ENCODE results near the gene SH3GLB1. TPM values are rescaled to one million over a fixed set of nuclear protein-coding genes. Genes with fewer than 3 reads are reported as not detected.

SH3GLB1 gene
- total and polyA plus RNA-seq, 2 of the 13 experiments (the other 11 are each of a cell fraction or from before 2014, with no cell fraction given) = 26.0 to 41.5 TPM

DNA sequence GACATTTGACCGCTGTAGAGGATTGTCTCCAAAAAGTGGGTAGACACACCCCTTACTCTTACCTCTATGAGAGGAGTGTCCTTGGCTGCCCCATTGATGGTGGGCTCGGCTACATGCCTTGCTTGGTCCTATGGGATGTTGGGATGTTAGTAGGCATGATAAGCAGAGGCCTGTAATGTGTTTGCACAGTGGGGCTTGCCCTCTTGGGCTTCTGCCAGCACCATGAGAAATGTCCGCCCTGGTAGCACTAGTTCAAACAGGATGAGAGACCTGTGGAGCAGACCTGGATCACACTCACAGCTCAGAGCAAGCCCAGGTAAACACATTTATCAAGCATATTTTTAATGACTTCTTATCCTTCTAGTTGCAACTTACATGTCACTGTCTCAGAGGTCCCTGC lies 54.2 kb downstream of the SH3GLB1 start:
- no peaks in the 10 kb centered on the region for H4K20me1 ChIP-seq (ENCODE audit: insufficient read depth, low read length)
- no peak overlapping the region for H2AFZ ChIP-seq (ENCODE audit: low read length)
- intact Hi-C loops (cut with micrococcal nuclease; ENCODE audit: unreplicated experiment) = loop anchor here (2.0 kb wide), 1 partner anchor 16 kb away; no protein-coding TSS in a partner anchor
- H3K27me3 ChIP-seq (ENCODE audit: control insufficient read depth in 1 of 2, insufficient read depth in 2 of 2, low read length in 2 of 2) = no peaks in the 10 kb centered on the region
- in situ Hi-C loops (cut with HindIII; ENCODE audit: extremely low pct_ligation_motif_present, low pct_unique_long_range_greater_than_20kb) = no loop called here
- BruUV-seq (replicated peaks) = no TSS peak
- FAIRE-seq (peak; percentile 83), DNase-seq (ENCODE audit: low spot score) (peak; percentile 91), ATAC-seq (peak; percentile 93)
- POLR2A ChIA-PET = interaction anchor here (2.7 kb wide), 1 partner anchor 15 kb away, joined by 34 read pairs; no protein-coding TSS in a partner anchor
- H3K4me3 ChIP-seq (replicated peaks in 1 of 3; ENCODE audit: insufficient read depth in 1 of 3, low read depth in 2 of 3, low read length in 3 of 3) = no peak overlapping the region
- no peaks in the 10 kb centered on the region for H3K9me3 ChIP-seq (ENCODE audit: low read length)
- peaks cover 54% of the 10 kb centered on the region for H3K4me1 ChIP-seq (ENCODE audit: insufficient read depth, low read length)
- H3K27ac ChIP-seq (ENCODE audit: extremely low read length, insufficient read depth, low read length) = no peak overlapping the region
- 67% methylated on average over 1 of the region's 3 CpGs for WGBS (ENCODE audit: low lambda C conversion rate)
- no peak overlapping the region for H3K9ac ChIP-seq (ENCODE audit: insufficient read depth, low read depth, low read length)
- CTCF ChIA-PET (ENCODE audit: low intra/inter-chr PET ratio, low total read pairs) = no interaction called here
- H3K36me3 ChIP-seq (replicated peaks in 1 of 2; ENCODE audit: control insufficient read depth in 1 of 2, insufficient read depth in 2 of 2, low read length in 2 of 2) = no peaks in the 10 kb centered on the region
- peak overlapping the region; percentile 22 for H3K4me2 ChIP-seq (ENCODE audit: low read depth, low read length)
- no peaks in the 10 kb centered on the region for H3K79me2 ChIP-seq (ENCODE audit: insufficient read depth, low read length)
- TF ChIP-seq, protein P1, sequence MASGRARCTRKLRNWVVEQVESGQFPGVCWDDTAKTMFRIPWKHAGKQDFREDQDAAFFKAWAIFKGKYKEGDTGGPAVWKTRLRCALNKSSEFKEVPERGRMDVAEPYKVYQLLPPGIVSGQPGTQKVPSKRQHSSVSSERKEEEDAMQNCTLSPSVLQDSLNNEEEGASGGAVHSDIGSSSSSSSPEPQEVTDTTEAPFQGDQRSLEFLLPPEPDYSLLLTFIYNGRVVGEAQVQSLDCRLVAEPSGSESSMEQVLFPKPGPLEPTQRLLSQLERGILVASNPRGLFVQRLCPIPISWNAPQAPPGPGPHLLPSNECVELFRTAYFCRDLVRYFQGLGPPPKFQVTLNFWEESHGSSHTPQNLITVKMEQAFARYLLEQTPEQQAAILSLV (CRISPR knock-in tag; IDR thresholded peaks at IDR 0.05; ENCODE audit: borderline replicate concordance) = no peak
- TF ChIP-seq, protein P2, sequence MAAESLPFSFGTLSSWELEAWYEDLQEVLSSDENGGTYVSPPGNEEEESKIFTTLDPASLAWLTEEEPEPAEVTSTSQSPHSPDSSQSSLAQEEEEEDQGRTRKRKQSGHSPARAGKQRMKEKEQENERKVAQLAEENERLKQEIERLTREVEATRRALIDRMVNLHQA (CRISPR knock-in tag; IDR thresholded peaks at IDR 0.05) = no peak
- TF ChIP-seq, protein P3, sequence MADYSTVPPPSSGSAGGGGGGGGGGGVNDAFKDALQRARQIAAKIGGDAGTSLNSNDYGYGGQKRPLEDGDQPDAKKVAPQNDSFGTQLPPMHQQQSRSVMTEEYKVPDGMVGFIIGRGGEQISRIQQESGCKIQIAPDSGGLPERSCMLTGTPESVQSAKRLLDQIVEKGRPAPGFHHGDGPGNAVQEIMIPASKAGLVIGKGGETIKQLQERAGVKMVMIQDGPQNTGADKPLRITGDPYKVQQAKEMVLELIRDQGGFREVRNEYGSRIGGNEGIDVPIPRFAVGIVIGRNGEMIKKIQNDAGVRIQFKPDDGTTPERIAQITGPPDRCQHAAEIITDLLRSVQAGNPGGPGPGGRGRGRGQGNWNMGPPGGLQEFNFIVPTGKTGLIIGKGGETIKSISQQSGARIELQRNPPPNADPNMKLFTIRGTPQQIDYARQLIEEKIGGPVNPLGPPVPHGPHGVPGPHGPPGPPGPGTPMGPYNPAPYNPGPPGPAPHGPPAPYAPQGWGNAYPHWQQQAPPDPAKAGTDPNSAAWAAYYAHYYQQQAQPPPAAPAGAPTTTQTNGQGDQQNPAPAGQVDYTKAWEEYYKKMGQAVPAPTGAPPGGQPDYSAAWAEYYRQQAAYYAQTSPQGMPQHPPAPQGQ (CRISPR knock-in tag; IDR thresholded peaks at IDR 0.05; ENCODE audit: borderline replicate concordance) = no peak
- TF ChIP-seq, protein P4, sequence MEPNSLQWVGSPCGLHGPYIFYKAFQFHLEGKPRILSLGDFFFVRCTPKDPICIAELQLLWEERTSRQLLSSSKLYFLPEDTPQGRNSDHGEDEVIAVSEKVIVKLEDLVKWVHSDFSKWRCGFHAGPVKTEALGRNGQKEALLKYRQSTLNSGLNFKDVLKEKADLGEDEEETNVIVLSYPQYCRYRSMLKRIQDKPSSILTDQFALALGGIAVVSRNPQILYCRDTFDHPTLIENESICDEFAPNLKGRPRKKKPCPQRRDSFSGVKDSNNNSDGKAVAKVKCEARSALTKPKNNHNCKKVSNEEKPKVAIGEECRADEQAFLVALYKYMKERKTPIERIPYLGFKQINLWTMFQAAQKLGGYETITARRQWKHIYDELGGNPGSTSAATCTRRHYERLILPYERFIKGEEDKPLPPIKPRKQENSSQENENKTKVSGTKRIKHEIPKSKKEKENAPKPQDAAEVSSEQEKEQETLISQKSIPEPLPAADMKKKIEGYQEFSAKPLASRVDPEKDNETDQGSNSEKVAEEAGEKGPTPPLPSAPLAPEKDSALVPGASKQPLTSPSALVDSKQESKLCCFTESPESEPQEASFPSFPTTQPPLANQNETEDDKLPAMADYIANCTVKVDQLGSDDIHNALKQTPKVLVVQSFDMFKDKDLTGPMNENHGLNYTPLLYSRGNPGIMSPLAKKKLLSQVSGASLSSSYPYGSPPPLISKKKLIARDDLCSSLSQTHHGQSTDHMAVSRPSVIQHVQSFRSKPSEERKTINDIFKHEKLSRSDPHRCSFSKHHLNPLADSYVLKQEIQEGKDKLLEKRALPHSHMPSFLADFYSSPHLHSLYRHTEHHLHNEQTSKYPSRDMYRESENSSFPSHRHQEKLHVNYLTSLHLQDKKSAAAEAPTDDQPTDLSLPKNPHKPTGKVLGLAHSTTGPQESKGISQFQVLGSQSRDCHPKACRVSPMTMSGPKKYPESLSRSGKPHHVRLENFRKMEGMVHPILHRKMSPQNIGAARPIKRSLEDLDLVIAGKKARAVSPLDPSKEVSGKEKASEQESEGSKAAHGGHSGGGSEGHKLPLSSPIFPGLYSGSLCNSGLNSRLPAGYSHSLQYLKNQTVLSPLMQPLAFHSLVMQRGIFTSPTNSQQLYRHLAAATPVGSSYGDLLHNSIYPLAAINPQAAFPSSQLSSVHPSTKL (CRISPR knock-in tag; IDR thresholded peaks at IDR 0.05) = peak; percentile 64
- TF ChIP-seq, protein P5, sequence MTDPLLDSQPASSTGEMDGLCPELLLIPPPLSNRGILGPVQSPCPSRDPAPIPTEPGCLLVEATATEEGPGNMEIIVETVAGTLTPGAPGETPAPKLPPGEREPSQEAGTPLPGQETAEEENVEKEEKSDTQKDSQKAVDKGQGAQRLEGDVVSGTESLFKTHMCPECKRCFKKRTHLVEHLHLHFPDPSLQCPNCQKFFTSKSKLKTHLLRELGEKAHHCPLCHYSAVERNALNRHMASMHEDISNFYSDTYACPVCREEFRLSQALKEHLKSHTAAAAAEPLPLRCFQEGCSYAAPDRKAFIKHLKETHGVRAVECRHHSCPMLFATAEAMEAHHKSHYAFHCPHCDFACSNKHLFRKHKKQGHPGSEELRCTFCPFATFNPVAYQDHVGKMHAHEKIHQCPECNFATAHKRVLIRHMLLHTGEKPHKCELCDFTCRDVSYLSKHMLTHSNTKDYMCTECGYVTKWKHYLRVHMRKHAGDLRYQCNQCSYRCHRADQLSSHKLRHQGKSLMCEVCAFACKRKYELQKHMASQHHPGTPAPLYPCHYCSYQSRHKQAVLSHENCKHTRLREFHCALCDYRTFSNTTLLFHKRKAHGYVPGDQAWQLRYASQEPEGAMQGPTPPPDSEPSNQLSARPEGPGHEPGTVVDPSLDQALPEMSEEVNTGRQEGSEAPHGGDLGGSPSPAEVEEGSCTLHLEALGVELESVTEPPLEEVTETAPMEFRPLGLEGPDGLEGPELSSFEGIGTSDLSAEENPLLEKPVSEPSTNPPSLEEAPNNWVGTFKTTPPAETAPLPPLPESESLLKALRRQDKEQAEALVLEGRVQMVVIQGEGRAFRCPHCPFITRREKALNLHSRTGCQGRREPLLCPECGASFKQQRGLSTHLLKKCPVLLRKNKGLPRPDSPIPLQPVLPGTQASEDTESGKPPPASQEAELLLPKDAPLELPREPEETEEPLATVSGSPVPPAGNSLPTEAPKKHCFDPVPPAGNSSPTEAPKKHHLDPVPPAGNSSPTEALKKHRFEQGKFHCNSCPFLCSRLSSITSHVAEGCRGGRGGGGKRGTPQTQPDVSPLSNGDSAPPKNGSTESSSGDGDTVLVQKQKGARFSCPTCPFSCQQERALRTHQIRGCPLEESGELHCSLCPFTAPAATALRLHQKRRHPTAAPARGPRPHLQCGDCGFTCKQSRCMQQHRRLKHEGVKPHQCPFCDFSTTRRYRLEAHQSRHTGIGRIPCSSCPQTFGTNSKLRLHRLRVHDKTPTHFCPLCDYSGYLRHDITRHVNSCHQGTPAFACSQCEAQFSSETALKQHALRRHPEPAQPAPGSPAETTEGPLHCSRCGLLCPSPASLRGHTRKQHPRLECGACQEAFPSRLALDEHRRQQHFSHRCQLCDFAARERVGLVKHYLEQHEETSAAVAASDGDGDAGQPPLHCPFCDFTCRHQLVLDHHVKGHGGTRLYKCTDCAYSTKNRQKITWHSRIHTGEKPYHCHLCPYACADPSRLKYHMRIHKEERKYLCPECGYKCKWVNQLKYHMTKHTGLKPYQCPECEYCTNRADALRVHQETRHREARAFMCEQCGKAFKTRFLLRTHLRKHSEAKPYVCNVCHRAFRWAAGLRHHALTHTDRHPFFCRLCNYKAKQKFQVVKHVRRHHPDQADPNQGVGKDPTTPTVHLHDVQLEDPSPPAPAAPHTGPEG (CRISPR knock-in tag; IDR thresholded peaks at IDR 0.05) = no peak
- TF ChIP-seq, protein P6, sequence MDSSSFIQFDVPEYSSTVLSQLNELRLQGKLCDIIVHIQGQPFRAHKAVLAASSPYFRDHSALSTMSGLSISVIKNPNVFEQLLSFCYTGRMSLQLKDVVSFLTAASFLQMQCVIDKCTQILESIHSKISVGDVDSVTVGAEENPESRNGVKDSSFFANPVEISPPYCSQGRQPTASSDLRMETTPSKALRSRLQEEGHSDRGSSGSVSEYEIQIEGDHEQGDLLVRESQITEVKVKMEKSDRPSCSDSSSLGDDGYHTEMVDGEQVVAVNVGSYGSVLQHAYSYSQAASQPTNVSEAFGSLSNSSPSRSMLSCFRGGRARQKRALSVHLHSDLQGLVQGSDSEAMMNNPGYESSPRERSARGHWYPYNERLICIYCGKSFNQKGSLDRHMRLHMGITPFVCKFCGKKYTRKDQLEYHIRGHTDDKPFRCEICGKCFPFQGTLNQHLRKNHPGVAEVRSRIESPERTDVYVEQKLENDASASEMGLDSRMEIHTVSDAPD (CRISPR knock-in tag; IDR thresholded peaks at IDR 0.05) = 0 out of 2 replicates have a peak, but pooled peaks have one; percentile 32
- TF ChIP-seq POGZ (CRISPR knock-in tag; IDR thresholded peaks at IDR 0.05) (0 out of 2 replicates have a peak, but pooled peaks have one; percentile 22), SNAI1 (CRISPR knock-in tag; IDR thresholded peaks at IDR 0.05; ENCODE audit: borderline replicate concordance) (no peak)
